ENCODE measurements around the gene HS6ST1.

- TF ChIP-seq CTCF (IDR thresholded peaks at IDR 0.05), result no peak
- TF ChIP-seq POLR2A (IDR thresholded peaks at IDR 0.05), result no peak
Measured at GRCh38 chr2:128344101-128344500, 25.4 kb upstream of the HS6ST1 start.

All from gastroesophageal sphincter (tissue), 3 donors.